ENCODE results near the gene RAD51. TPM values are rescaled to one million over a fixed set of nuclear protein-coding genes. Genes with fewer than 3 reads are reported as not detected.

Gene RAD51
- total and polyA plus RNA-seq, 9 of the 15 experiments (the other 6 are each of a cell fraction or from before 2014, with no cell fraction given) = 16.0 to 63.8 (median 34.6) TPM

GRCh38 chr15:40763801-40764628 is 69.0 kb downstream of the RAD51 start, which contains the start of gene GCHFR (continued):
- TF ChIP-seq, protein P1, sequence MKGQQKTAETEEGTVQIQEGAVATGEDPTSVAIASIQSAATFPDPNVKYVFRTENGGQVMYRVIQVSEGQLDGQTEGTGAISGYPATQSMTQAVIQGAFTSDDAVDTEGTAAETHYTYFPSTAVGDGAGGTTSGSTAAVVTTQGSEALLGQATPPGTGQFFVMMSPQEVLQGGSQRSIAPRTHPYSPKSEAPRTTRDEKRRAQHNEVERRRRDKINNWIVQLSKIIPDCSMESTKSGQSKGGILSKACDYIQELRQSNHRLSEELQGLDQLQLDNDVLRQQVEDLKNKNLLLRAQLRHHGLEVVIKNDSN (CRISPR knock-in tag; IDR thresholded peaks at IDR 0.05) = peak; percentile 73
- TF ChIP-seq, protein P2, sequence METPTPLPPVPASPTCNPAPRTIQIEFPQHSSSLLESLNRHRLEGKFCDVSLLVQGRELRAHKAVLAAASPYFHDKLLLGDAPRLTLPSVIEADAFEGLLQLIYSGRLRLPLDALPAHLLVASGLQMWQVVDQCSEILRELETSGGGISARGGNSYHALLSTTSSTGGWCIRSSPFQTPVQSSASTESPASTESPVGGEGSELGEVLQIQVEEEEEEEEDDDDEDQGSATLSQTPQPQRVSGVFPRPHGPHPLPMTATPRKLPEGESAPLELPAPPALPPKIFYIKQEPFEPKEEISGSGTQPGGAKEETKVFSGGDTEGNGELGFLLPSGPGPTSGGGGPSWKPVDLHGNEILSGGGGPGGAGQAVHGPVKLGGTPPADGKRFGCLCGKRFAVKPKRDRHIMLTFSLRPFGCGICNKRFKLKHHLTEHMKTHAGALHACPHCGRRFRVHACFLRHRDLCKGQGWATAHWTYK (CRISPR knock-in tag; IDR thresholded peaks at IDR 0.05) = no peak
- TF ChIP-seq ZNF395 (CRISPR knock-in tag; IDR thresholded peaks at IDR 0.05) (peak; percentile 89), EWSR1 (IDR thresholded peaks at IDR 0.05; ENCODE audit: borderline replicate concordance, low read depth, partially characterized antibody) (no peak), YBX1 (IDR thresholded peaks at IDR 0.05) (no peak), TRIM24 (IDR thresholded peaks at IDR 0.05) (no peak), KLF16 (IDR thresholded peaks at IDR 0.05) (no peak), CREB1 (IDR thresholded peaks at IDR 0.05) (peak; percentile 72), CREB1 (CRISPR knock-in tag; IDR thresholded peaks at IDR 0.05) (peak; percentile 82), PTRF (tag; IDR thresholded peaks at IDR 0.05) (no peak), ZNF124 (CRISPR knock-in tag; IDR thresholded peaks at IDR 0.05) (peak; percentile 45; the same call in 1 of the 2 replicates), SUPT5H (IDR thresholded peaks at IDR 0.05) (peak; percentile 62; the same call in 1 of the 2 replicates), HNRNPL (IDR thresholded peaks at IDR 0.05; ENCODE audit: low read depth, low read length) (peak; percentile 85), ARID1B (IDR thresholded peaks at IDR 0.05) (no peak; the same call in 1 of the 2 replicates), ZNF146 (CRISPR knock-in tag; IDR thresholded peaks at IDR 0.05; ENCODE audit: unreplicated experiment) (no peak), CSDE1 (IDR thresholded peaks at IDR 0.05) (no peak), MBD1 (CRISPR knock-in tag; IDR thresholded peaks at IDR 0.05) (no peak), U2AF2 (optimal IDR thresholded peaks at IDR 0.05; ENCODE audit: low read depth, low read length) (no peak)
- TF ChIP-seq, protein P3, sequence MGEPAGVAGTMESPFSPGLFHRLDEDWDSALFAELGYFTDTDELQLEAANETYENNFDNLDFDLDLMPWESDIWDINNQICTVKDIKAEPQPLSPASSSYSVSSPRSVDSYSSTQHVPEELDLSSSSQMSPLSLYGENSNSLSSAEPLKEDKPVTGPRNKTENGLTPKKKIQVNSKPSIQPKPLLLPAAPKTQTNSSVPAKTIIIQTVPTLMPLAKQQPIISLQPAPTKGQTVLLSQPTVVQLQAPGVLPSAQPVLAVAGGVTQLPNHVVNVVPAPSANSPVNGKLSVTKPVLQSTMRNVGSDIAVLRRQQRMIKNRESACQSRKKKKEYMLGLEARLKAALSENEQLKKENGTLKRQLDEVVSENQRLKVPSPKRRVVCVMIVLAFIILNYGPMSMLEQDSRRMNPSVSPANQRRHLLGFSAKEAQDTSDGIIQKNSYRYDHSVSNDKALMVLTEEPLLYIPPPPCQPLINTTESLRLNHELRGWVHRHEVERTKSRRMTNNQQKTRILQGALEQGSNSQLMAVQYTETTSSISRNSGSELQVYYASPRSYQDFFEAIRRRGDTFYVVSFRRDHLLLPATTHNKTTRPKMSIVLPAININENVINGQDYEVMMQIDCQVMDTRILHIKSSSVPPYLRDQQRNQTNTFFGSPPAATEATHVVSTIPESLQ (CRISPR knock-in tag; IDR thresholded peaks at IDR 0.05) = 0 out of 2 replicates have a peak, but pooled peaks have one; percentile 3
- TF ChIP-seq, protein P4, sequence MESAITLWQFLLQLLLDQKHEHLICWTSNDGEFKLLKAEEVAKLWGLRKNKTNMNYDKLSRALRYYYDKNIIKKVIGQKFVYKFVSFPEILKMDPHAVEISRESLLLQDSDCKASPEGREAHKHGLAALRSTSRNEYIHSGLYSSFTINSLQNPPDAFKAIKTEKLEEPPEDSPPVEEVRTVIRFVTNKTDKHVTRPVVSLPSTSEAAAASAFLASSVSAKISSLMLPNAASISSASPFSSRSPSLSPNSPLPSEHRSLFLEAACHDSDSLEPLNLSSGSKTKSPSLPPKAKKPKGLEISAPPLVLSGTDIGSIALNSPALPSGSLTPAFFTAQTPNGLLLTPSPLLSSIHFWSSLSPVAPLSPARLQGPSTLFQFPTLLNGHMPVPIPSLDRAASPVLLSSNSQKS (CRISPR knock-in tag; IDR thresholded peaks at IDR 0.05) = no peak
